GM21786 (cell line): ENCODE results near the gene TESK1.
"Not testable (repeated sequence)": the region's sequence is repeated elsewhere in the genome, so short reads cannot be mapped to it uniquely, and the experiment has no call there.

Source experiments
- ATAC-seq: cut with Tn5 transposase; IDR thresholded peaks from one replicate; pipeline ENCODE4 v1.9.1; 2021; ENCODE audit not compliant: unreplicated experiment

TESK1 gene

GRCh38 chr9:35643046-35643445 is 38.0 kb downstream of the TESK1 start:
- no peak for ATAC-seq

- ATAC-seq, result not testable (repeated sequence)
These were observed 40.7 kb downstream of the TESK1 start for GRCh38 chr9:35645736-35646135.

GRCh38 chr9:35646153-35646532 is 41.1 kb downstream of the TESK1 start:
- ATAC-seq, result no peak

- ATAC-seq, result peak; percentile 86
These were observed 41.6 kb downstream of the TESK1 start for GRCh38 chr9:35646533-35647265.

GRCh38 chr9:35649431-35650340 is 44.6 kb downstream of the TESK1 start:
- no peak for ATAC-seq

- ATAC-seq, result no peak
These were observed 45.5 kb downstream of the TESK1 start, which contains the start of gene SIT1 for GRCh38 chr9:35650341-35651158. SIT1 (minus strand) TSS chr9:35650931; CDS start chr9:35650853, 78 bp downstream.

- ATAC-seq, result no peak
These were observed 47.1 kb downstream of the TESK1 start for GRCh38 chr9:35651956-35652828.

- no peak for ATAC-seq
These were observed 47.8 kb downstream of the TESK1 start for GRCh38 chr9:35652829-35653209.

- no peak for ATAC-seq
These were observed 48.5 kb downstream of the TESK1 start for GRCh38 chr9:35653611-35654010.

GRCh38 chr9:35656348-35656747 is 51.3 kb downstream of the TESK1 start:
- no peak for ATAC-seq

- no peak for ATAC-seq
These were observed 51.9 kb downstream of the TESK1 start for GRCh38 chr9:35656831-35657545.

- peak; percentile 86 for ATAC-seq
These were observed 52.6 kb downstream of the TESK1 start, which contains the start of gene RMRP for GRCh38 chr9:35657546-35658136. RMRP (minus strand) TSS chr9:35658019.

- peak; percentile 65 for ATAC-seq
These were observed 53.3 kb downstream of the TESK1 start, which contains the start of gene CCDC107 for GRCh38 chr9:35658137-35658967. CCDC107 (plus strand) TSS chr9:35658292; CDS start chr9:35658380, 88 bp downstream.

- no peak for ATAC-seq
These were observed 53.8 kb downstream of the TESK1 start for GRCh38 chr9:35658968-35659220.

GRCh38 chr9:35659340-35659739 is 54.3 kb downstream of the TESK1 start:
- ATAC-seq, result no peak
